GM19463 (cell line): ENCODE results near the gene PLA2G2C.
A peak's percentile ranks its signal among the peaks of the same experiment; 100 is the strongest.

Experiments used
- ATAC-seq: cut with Tn5 transposase; IDR thresholded peaks from one replicate; pipeline ENCODE4 v1.9.1; 2021; ENCODE audit warnings: mild to moderate bottlenecking, moderate library complexity; ENCODE audit not compliant: unreplicated experiment

PLA2G2C gene

DNA sequence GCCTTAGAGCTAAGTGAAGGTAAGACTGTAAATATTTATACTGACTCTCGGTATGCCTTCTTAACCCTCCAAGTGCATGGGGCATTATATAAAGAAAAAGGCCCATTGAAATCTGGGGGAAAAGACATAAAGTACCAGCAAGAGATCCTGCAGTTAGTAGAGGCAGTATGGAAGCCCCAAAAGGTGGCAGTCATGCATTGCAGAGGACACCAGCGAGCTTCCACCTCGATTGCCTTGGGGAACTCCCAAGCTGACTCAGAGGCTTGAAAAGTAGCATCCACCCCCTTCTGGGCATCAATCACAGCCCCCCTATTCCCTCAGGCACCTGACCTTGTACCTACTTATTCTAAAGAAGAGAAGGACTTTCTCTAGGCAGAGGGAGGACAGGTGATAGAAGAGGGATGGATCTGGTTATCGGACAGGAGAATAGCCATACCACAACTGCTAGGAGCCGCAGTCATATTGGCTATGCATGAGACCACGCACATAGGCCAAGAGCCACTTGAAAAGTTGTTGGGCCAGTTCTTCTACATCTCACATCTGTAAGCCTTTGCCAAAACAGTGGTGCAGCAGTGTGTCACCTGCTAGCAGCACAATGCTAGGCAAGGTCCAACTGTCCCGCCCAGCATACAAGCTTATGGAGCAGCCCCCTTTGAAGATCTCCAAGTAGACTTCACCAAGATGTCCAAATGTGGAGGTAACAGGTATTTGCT, 27.8 kb downstream of the PLA2G2C start:
- no peak for ATAC-seq

DNA sequence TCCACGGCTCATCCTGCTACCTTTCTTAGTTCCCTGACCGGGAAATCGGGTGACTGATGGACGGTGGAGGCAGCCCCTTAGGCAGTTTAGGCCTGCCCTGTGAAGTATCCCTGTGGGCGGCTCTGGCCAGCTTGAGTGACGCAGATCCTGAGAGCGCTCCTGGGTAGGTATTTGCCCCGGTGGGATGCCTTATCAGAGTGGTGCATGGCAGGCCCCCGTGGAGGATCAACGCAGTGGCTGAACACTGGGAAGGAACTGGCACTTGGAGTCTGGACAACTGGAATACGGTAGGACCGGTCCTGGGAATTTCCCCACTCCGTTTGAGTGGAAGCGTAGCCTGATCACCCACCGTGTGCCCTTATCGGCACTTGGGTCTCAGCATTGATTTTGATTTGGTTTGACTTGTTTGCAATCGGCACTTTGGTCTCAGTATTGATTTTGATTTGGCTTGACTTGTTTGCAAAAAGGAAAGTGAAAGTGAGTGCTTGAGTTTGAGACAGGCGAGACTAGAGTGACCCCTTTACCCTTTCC, 32.0 kb downstream of the PLA2G2C start:
- ATAC-seq = no peak

DNA sequence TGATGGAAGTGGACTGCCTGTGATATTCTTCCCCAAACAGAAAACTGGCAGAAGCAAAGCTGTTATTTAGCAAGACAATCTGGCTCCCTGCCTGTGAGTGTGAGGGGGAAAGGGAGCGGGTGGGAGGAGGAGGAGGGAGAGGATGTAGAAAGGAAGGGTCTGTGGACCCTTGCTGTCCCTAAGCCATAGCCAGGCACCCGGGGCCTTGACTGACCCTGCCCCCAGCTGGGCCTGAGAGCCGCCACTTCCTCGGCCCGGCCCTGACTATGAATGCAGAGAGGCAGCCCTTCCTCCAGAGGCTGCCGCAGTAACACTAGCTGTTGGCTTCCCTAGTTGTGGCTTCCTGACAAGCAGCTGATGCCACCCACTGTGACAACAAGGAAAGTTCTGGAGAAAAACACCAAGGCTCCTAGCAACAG, 33.3 kb downstream of the PLA2G2C start:
- ATAC-seq = no peak

DNA sequence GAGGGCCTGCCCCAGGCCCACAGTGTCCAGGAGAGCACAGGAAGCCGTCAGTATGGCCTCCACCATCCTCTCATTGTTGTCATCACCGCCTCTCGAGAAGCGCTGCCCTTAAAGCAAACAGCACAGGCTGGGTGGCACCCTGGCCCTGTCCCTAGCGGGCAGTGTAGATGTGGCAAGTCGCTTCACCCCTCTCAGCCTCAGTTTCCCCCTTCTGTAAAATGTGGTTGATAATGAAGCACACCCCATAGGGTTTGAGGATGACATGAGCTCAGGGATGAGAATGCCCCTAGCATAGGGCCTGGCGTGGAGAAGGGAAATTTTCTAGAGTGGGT, 33.8 kb downstream of the PLA2G2C start:
- ATAC-seq = no peak

DNA sequence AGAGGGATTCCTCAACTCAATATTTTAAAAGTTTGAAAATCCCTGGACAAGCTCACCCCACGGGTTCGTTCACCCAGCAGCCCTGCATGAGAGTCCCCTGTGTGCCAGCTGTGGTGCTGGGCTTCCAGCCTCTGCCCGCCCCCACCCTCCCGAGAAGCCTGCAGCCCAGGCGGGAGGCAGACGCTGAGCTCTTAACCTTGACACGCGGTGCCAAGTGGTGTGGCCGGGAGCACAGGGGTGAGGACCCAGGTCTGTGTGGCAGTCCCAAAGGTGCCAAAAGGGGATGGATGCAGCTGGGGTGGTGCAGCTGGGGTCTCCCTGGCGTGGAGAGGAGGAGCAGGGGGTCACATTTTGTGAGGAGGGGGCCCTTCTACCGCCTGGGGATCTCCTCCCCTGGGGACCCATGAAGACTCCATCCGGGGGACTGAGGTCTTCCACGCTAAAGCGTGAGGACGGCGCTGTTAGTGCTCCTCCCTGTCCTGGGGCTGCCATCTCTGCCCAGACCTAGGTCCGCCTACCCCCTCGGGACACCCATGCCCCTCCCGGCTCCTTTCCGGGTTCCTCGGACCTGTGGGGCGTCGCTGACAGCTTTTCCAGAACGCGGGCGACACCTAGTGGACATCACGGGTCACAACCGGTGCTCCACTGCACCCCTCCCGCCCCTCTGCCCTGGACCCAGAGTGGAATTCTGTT, 34.3 kb downstream of the PLA2G2C start:
- peak; percentile 60 for ATAC-seq

DNA sequence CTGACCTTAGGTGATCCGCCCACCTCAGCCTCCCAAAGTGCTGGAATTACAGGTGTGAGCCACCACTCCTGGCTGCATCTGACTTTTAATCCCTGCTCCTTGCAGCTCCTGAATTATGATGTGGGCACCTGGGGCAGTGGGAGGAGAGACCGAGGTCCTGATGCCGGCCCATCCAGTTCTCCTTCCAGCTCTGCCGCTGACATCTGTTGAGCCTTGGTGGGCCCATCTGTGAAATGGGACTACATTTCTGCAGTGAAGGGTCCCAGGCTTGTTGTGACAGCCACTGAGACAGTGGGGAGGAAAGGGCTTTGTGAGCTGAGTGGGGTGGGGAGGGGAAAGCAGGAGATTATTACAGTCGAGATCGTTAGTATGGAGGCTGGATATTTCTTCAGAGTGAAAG, 35.3 kb downstream of the PLA2G2C start:
- no peak for ATAC-seq

DNA sequence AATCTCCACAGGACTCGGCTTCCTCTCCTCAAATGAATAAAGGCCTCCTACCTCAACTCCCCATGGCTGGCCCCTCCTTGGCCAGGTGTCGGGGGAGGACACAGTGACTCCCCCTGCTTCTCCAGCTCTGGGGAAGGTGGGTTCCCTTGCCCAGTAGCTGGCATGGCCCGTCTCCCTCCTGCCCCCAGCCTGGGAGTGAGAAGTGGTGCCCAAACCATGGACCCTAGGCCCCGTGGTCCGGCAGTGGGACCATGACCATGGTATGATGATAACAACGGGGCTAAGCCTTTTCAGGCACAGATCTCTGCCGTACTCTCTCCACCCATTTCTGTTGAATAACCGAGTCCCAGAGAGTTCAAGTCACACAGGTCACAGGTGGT, 36.0 kb downstream of the PLA2G2C start:
- ATAC-seq = no peak

DNA sequence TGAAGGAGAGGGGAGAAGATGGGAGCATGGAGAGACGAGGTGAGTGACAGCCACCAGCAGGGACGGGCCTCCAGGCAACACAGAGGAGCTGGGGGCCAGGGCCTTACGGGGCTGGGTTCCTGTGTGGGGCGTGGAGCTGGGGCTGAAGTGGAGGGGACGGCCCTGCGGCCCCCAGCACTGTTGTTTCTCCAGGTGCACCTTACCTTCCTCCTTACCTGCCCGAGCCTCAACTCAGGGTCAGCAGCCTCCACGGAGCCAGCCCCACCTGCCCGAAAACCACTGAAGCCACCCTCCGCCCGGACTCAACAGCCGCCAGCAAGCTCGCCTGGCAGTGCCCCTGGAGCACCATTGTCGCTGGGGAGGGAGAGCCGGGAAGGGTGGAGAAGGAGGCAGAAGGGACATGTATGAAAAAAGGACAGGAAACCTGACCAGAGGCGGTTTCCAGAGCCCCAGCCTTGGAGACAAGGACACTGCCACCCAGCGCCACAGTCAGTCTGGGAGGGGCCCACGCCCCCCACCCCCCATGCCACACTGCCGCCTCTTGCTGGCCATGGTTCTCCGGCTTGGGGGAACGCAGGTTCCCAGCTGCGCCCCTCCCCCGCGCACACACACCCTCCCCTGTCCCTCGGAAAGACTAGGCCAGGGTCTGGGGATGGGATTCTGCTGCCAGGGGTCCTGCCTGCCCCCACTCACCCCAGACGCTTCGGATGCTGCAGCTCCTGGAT, 36.6 kb downstream of the PLA2G2C start:
- no peak for ATAC-seq

DNA sequence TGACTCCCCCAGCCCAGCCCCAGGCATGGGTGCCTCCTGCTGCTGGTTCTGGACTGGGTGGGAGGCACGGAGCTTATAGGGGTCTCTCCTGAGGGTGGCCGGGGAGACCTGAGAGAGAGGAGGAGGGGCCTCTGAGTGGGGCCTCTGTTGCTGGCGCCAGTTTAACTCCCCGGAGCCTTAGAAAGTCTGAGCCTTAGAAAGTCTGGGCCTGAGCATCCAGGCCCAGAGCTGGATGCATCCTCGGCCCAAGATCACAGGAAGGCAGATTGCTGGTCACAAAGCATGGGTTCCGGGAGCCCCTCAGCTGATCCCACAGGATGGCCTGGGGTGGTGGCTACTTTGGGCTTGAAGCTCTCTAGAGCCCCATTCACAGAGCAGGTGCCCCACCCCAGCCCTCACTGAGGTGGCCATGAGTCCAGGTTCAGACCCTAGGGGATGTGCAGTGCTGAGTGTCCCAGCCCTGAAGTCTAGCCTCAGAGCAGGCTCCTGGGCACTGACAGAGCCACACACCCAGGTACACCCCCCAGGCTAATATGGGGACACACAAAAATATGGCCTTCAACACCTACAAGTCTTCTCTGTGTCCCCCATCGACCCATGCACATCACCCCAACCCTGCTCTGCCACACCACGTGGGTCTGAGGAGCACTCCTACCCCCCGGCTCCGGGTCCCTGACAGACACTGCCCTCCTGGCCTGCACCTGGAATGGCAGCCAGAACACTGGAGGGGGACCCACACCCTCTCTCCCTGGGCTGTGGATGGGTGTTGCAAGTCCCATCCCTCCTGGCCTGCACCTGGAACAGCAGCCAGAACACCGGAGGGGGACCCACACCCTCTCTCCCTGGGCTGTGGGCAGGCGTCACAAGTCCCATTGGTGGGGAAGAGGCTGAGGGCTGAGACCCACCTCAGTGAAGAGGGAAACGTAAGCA, 37.5 kb downstream of the PLA2G2C start:
- no peak for ATAC-seq

DNA sequence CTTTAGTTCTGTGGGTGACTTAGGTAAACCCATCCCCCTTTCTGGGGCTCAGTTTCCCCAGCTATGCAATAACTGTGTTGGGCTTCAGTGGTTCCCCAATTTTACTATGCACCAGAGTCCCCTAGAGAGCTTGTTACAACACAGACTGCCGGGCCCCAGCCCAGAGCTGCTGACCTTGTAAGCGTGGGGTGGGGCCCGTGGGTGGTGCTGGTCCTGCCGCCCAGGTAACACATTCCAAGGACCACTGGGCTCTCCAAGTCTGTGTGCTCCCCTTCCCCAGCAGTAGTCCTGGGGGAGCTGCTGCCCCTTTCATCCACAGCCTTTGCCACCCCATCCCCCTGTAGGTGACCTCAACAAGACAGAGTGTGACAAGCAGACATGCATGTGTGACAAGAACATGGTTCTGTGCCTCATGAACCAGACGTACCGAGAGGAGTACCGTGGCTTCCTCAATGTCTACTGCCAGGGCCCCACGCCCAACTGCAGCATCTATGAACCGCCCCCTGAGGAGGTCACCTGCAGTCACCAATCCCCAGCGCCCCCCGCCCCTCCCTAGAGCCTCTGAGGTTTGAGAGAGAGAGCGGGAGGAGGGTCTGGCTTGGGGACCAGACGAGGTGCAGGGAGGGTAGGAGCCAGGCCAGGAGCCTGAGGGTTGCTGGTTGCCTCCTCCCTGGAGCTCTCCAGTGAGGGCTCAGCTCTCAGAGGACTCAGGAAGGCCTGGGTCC, 38.3 kb downstream of the PLA2G2C start:
- no peak for ATAC-seq

DNA sequence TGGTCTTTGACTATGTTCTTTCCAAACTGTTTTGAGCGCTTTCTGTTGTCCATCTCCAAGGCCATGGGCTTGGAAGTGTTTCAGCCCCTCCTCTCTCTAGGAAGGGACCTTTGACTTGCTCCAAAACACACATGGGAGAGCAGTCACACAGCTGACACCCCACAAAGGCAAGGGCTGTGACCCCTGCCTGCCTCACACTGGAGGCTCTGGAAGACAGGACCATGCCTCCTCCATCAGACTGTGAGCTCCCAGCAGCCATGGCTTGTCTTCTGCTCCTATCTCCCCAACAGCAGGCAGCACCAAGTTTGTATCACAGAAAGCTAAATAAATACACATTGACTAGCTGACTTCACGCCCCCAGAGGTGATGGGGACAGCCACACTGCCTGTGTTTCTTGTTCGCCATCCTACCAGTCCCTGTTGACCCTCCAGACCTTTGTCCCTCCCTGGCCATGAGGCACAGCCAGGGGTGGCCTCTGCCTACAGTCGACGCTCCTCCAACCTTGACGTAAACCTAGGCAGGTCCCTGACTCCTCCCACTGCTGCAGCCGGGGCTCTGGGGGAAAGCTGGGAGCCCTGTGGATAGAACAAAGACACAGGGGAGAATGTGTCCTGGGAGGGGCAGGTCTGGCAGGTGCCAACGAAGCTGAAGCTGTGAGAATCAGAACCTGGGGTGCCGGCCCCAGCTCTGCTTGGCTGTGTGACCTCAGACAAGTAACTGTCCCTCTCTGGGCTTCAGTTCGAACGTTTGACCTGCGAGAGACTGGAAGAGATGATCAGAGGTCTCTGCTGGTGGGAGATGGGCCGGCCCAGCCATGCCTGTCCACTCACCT, 42.4 kb downstream of the PLA2G2C start:
- no peak for ATAC-seq

DNA sequence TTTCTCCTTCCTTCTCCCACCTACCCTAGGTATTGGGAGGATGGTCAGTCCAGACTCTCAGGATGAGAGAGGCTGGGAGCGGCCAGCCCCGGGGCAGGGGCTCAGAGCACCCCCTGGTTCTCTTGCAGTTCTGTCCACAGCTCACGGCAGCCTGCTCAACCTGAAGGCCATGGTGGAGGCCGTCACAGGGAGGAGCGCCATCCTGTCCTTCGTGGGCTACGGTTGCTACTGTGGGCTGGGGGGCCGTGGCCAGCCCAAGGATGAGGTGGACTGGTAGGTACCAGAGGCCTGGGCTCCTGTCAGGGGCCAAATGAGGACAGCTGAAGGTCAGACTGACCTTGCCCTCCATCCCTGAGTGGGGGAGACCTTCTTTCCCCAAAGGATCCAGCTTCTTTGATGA, 43.0 kb downstream of the PLA2G2C start:
- no peak for ATAC-seq

DNA sequence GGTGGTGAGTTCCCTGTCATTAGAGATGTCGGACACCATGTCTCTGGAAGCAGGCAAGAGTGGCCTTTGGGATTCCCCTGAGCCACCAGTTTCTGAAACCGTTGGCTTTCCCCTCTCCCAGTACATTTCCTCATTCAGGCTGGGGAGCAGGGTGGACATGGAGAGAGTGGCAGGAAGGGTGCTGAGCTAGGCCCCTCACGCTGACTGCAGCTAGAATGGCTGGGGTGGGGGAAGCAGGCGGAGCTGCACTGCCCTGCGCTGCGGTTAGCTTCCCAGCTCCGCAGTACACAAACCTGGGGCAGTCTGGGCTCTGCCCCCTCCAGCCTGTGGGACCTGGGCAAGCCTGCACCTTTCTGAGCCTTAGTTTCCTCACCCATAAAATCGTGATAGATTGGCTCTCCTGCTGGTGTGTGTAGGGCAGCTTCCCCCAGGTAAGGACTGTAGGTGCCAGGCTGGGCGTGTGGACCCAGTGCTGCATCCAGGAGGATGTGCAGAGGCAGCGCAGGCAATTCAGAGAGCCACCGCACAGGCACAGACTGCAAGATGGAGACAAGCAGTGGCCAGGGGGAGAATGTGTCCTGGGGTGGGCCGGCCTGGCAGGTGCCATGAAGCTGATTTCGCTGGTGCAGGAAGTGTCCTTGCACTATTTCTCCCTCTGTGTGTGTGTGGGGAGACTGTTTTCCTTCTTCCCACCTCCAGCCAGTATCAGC, 44.2 kb downstream of the PLA2G2C start:
- ATAC-seq = no peak

DNA sequence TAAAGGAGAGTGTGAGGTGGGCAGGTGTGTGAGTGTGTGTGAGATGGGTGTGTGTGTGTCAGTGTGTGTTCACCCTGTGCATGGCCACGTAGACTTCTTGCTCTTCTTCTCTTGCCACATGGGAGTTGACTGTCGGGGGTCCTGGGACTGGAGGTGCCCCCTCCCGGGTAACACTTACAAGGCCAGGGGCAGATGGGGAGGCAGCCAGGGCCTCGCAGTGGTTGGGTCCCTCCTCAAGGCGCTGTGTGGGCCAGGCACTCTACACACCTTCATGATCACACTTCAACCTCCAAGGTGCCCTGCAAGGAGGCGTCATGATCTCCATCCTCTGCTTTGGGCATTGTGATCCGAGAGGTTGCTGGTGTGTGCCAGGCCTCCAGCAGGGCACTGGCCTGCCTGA, 44.9 kb downstream of the PLA2G2C start:
- no peak for ATAC-seq

DNA sequence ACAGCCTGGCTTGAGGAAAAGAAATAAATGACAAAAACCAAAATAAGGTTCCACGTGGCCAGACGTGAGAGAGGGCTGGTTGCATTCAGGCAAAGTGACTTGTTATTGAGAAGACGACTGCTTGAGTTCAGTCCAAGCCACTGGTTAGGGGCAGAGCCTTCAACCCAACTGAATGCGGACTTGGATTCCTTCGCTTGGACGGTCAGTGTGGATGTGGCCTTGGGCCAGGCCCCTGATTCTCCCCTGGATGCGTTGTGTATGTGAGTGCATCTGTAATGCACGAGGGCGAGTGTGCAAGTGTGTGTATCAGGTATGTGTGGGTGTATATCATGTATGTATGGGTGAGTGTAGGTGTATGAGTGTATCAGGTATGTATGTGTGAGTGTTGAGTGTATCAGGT, 45.3 kb downstream of the PLA2G2C start:
- ATAC-seq = no peak

DNA sequence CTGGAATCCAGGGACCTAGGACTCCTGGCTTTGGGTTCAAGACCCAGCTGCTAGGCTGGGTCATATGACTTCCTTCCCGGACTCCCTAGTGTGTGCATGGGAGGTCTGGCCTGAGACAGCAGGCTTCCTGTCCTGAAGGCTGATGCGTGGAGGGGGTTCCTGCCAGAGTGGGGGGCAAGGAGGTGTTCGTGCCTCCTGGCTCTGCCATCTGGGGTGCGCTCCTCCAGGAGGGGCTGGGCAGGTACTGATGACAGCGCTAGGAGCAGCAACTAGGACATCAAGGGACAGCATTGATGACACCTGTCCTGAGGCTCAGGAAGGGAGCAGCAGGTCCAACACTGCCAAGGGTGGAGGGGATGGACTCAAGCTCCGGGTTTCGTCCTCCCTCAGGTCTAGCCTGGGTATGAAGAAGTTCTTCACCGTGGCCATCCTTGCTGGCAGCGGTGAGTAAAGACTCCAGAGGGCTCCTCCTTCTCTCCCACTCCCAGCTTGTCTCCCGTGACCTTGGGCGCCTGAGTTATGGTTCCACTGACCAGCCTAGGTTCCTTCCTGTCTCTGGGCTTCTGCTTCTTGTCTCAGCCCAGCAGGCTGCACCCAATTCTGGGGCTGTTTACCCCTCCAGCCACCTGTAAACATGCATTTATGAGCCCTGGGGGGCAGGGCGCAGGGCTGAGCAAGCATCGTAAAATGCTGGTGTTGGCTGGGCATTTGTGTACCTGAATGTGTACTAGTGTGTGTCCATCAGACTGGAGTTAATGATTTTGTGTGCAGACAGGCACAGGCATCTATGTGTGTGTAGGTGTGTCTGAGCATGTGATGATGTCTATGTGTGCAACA, 46.3 kb downstream of the PLA2G2C start:
- no peak for ATAC-seq

DNA sequence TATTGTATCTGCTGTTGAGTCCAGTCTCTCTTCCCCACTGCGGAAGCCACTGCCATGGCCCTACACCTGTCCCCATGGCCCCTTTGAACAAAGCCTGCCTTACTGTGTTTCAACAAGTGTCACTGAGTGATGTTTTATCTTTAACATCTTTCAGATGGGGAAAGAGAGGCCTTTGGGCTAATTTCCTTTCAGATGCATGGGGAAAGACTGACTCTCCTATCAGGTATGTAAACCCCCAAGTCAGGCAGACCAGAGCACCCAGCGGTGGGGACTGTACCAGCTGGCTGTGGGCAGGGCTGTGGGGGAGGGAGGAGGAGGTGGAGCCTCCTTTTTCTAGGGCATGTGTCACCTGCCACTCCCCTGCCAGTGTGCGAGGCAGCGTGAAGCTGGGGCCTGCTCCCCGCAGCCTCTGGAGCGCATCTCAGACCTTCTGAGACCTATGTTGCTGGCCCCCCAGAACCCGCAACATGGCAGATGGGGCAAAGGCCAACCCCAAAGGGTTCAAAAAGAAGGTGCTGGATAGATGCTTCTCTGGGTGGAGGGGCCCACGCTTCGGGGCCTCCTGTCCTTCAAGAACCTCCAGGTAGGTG, 47.3 kb downstream of the PLA2G2C start, which contains the start of gene PLA2G2F:
Gene PLA2G2F (plus strand): TSS at position 363 of the 590 bp plus-strand sequence. CDS start 105 bp downstream, at position 468.
- ATAC-seq = no peak
